IMR-90 (cell line): ENCODE measurements around the gene ZNF581. TPM values are rescaled to one million over a fixed set of nuclear protein-coding genes. Genes with fewer than 3 reads are reported as not detected.

Experiments used
- ATAC-seq: fragments of 200-7000 bp; cut with Tn5 transposase; 2 replicates; pipeline ENCODE4 v1.9.1; 2020; ENCODE audit warnings: low read depth, mild to moderate bottlenecking, moderate library complexity
- BruUV-seq: library from RNA; stranded (reverse); fragments of 400-500 nt; replicated peaks from 2 replicates; lab custom pipeline; 2021; lab: Mats Ljungman, UMichigan
- CTCF ChIA-PET: fragments of 300-600 bp; formaldehyde crosslinking; extraction: SDS; loops from one replicate; lab custom pipeline; 2021; ENCODE audit warnings: antibody characterized with exemption; lab: Yijun Ruan, JAX
- POLR2A ChIA-PET: fragments of 300-600 bp; sonication (Branson Sonifier 250); formaldehyde crosslinking; loops from one replicate; lab custom pipeline; 2022; ENCODE audit warnings: antibody characterized with exemption; ENCODE audit not compliant: unreplicated experiment; lab: Charles Lee
- DNase-seq: peaks from one replicate; pipeline ENCODE4 v3.0.0; 2013
- H2AFZ ChIP-seq: replicated peaks from 2 replicates; pipeline ENCODE3; 2013; ENCODE audit warnings: low read length, mild to moderate bottlenecking; ENCODE audit not compliant: poor library complexity
- H2AK5ac ChIP-seq: 2 replicates; pipeline ENCODE4 v1.6.1; 2013; ENCODE audit warnings: low read depth, low read length, inconsistent platforms
- H2AK9ac ChIP-seq: replicated peaks from 2 replicates; pipeline ENCODE3; 2013; ENCODE audit warnings: mild to moderate bottlenecking, low read depth, low read length, moderate library complexity; ENCODE audit not compliant: poor library complexity
- H2BK120ac ChIP-seq: 2 replicates; pipeline ENCODE4 v1.6.1; 2013; ENCODE audit warnings: low read depth, low read length, inconsistent platforms
- H2BK15ac ChIP-seq: 3 replicates; pipeline ENCODE4 v1.6.1; 2013; ENCODE audit warnings: low read depth, low read length, inconsistent platforms
- H2BK20ac ChIP-seq: 2 replicates; pipeline ENCODE4 v1.6.1; 2013; ENCODE audit warnings: low read depth, mild to moderate bottlenecking, inconsistent platforms, low read length, moderate library complexity
- H2BK5ac ChIP-seq: 2 replicates; pipeline ENCODE4 v1.6.1; 2013; ENCODE audit warnings: mild to moderate bottlenecking, low read depth, low read length, inconsistent platforms; ENCODE audit not compliant: poor library complexity, severe bottlenecking
- H3K14ac ChIP-seq: replicated peaks from 2 replicates; pipeline ENCODE4 v1.6.1; 2013; ENCODE audit warnings: low read depth, low read length, inconsistent platforms
- H3K18ac ChIP-seq: 2 replicates; pipeline ENCODE4 v1.6.1; 2013; ENCODE audit warnings: low read depth, low read length, control low read depth
- H3K23ac ChIP-seq: 2 replicates; pipeline ENCODE4 v1.6.1; 2013; ENCODE audit warnings: low read depth, low read length, inconsistent platforms
- H3K27ac ChIP-seq: 2 replicates; pipeline ENCODE4 v1.5.1; 2013; ENCODE audit warnings: mild to moderate bottlenecking, control low read depth, low read length; ENCODE audit not compliant: insufficient read depth
- H3K27me3 ChIP-seq: 2 replicates; pipeline ENCODE4 v1.6.1; 2013; ENCODE audit warnings: low read length; ENCODE audit not compliant: control insufficient read depth, insufficient read depth
- H3K36me3 ChIP-seq: 2 replicates; pipeline ENCODE4 v1.6.1; 2013; ENCODE audit warnings: low read length, mixed read lengths; ENCODE audit not compliant: control insufficient read depth, insufficient read depth
- H3K4ac ChIP-seq: 2 replicates; pipeline ENCODE4 v1.6.1; 2013; ENCODE audit warnings: low read depth, low read length, inconsistent platforms
- H3K4me1 ChIP-seq: 2 replicates; pipeline ENCODE4 v1.6.1; 2013; ENCODE audit warnings: low read length, mixed read lengths; ENCODE audit not compliant: control insufficient read depth, insufficient read depth
- H3K4me2 ChIP-seq: 2 replicates; pipeline ENCODE4 v1.6.1; 2013; ENCODE audit warnings: low read depth, mild to moderate bottlenecking, control low read depth, low read length, moderate library complexity
- H3K4me3 ChIP-seq: 2 replicates; pipeline ENCODE4 v1.5.1; 2013; ENCODE audit warnings: low read depth, mild to moderate bottlenecking, control low read depth, low read length, moderate library complexity; ENCODE audit not compliant: insufficient read depth
- H3K56ac ChIP-seq: 2 replicates; pipeline ENCODE4 v1.6.1; 2013; ENCODE audit warnings: low read length, inconsistent platforms; ENCODE audit not compliant: insufficient read depth; ENCODE audit errors: extremely low read depth
- H3K79me1 ChIP-seq, 2 experiments: 2 replicates each; pipeline ENCODE4 v1.6.1; 2013; ENCODE audit warnings: low read length in 2 of 2, inconsistent platforms in 1 of 2, low read depth in 1 of 2
- H3K9ac ChIP-seq: 2 replicates; pipeline ENCODE4 v1.6.1; 2013; ENCODE audit warnings: low read depth, low read length, control low read depth
- H3K9me1 ChIP-seq: 2 replicates; pipeline ENCODE4 v1.6.1; 2013; ENCODE audit warnings: low read length, inconsistent platforms; ENCODE audit not compliant: insufficient read depth
- H3K9me3 ChIP-seq: 2 replicates; pipeline ENCODE4 v1.6.1; 2013; ENCODE audit warnings: low read length; ENCODE audit not compliant: control insufficient read depth, insufficient read depth
- H4K20me1 ChIP-seq: 2 replicates; pipeline ENCODE4 v1.6.1; 2013; ENCODE audit warnings: low read length, inconsistent platforms; ENCODE audit not compliant: insufficient read depth
- H4K5ac ChIP-seq: 2 replicates; pipeline ENCODE4 v1.6.1; 2013; ENCODE audit warnings: mild to moderate bottlenecking, low read depth, low read length, control low read depth
- H4K8ac ChIP-seq, 2 experiments: 2 replicates each; pipeline ENCODE4 v1.6.1; 2013; ENCODE audit warnings: low read depth in 2 of 2, low read length in 2 of 2, control low read depth in 1 of 2, inconsistent platforms in 1 of 2
- H4K91ac ChIP-seq: 2 replicates; pipeline ENCODE4 v1.6.1; 2013; ENCODE audit warnings: low read depth, low read length, inconsistent platforms; ENCODE audit not compliant: insufficient read depth
- MAZ ChIP-seq: IDR thresholded peaks from 2 replicates; pipeline ENCODE4 v1.6.1; 2012; ENCODE audit warnings: low read depth, mild to moderate bottlenecking, low read length, improper control_type of control experiment, moderate library complexity, borderline replicate concordance
- SMC3 ChIP-seq: fragments of 150-350 bp; IDR thresholded peaks from 2 replicates; pipeline ENCODE4 v1.6.1; 2016; ENCODE audit warnings: low read depth, mild to moderate bottlenecking, antibody characterized with exemption, low read length, moderate library complexity
- WGBS, 2 experiments: methylation state at CpG; one replicate each; pipeline versions ENCODE4 v1.1.5 to v1.1.7; 2013; ENCODE audit warnings: missing lambda C conversion rate in 2 of 2; ENCODE audit not compliant: insufficient read length in 1 of 2; ENCODE audit errors: extremely low coverage in 2 of 2; 5-methylcytosine and 5-hydroxymethylcytosine counted together
- dilution Hi-C: fragments of 300-500 bp; cut with HindIII; formaldehyde crosslinking; loops from one replicate; pipeline ENCODE4 v1.14.3; 2018; ENCODE audit warnings: low sequenced_read_pairs; ENCODE audit not compliant: unreplicated experiment
- in situ Hi-C: fragments of 300-500 bp; cut with MboI; formaldehyde crosslinking; loops from 3 replicates; pipeline ENCODE4 v1.14.3; 2019; ENCODE audit warnings: low sequenced_read_pairs, inconsistent platforms, mixed read lengths
- intact Hi-C: fragments of 100-400 bp; cut with micrococcal nuclease; formaldehyde crosslinking; loops from 2 replicates; pipeline ENCODE4 v1.10.0; 2022
- polyA plus RNA-seq, 3 experiments: library from polyadenylated mRNA; depleted of rRNA; stranded (reverse); fragments of >200 nt; gene quantifications; 2 replicates each; pipeline ENCODE4 v1.2.3, GENCODE V29; 2012; ENCODE audit warnings: low replicate concordance in 1 of 3
- total RNA-seq: library from RNA; depleted of rRNA; stranded (reverse); fragments of >200 nt; gene quantifications from 2 replicates; pipeline ENCODE4 v1.2.3, GENCODE V29; 2012
- TF ChIP-seq, protein P1 (sequence below): conservative IDR thresholded peaks from 2 replicates; pipeline ENCODE4 v1.5.1; 2012; ENCODE audit warnings: mild to moderate bottlenecking, low read depth, low read length, improper control_type of control experiment
- TF ChIP-seq, protein P2 (sequence below): fragments of 150-350 bp; IDR thresholded peaks from 2 replicates; pipeline ENCODE4 v1.6.1; 2016; ENCODE audit warnings: low read depth, mild to moderate bottlenecking, low read length, moderate library complexity, borderline replicate concordance

ZNF581 gene
- total and polyA plus RNA-seq, 2 of the 4 experiments (the other 2 are of a cell fraction), result 9.7 to 21.9 TPM

DNA sequence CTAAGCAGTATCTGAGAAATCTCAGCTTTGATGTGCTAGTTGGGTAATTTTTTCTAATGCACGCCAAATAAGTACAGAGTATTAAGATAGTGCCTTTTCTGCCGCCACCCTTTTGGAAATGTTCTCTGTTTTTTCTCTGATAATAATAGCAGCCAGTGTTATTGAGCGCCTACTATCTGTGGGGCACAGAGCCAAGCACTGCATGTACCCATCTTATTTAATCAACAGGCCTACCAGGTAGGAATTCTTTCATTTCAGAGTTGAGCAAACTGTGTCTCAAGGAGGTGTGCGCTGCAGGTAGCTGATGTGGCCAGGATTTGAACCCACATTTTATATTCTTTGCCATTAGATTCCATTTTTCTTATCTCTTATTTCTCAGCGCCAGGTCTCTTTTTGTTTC is 32.9 kb downstream of the ZNF581 start:
- H2BK120ac ChIP-seq, result no peak overlapping the region
- peaks cover 63% of the 10 kb centered on the region for H4K20me1 ChIP-seq
- DNase-seq, result peak; percentile 13
- BruUV-seq, result no TSS peak
- no peak overlapping the region for H3K27ac ChIP-seq
- H3K27me3 ChIP-seq, result no peaks in the 10 kb centered on the region
- TF ChIP-seq, protein P1, sequence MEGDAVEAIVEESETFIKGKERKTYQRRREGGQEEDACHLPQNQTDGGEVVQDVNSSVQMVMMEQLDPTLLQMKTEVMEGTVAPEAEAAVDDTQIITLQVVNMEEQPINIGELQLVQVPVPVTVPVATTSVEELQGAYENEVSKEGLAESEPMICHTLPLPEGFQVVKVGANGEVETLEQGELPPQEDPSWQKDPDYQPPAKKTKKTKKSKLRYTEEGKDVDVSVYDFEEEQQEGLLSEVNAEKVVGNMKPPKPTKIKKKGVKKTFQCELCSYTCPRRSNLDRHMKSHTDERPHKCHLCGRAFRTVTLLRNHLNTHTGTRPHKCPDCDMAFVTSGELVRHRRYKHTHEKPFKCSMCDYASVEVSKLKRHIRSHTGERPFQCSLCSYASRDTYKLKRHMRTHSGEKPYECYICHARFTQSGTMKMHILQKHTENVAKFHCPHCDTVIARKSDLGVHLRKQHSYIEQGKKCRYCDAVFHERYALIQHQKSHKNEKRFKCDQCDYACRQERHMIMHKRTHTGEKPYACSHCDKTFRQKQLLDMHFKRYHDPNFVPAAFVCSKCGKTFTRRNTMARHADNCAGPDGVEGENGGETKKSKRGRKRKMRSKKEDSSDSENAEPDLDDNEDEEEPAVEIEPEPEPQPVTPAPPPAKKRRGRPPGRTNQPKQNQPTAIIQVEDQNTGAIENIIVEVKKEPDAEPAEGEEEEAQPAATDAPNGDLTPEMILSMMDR, result peak; percentile 19; the same call in 1 of the 2 replicates
- TF ChIP-seq SMC3, result no peak
- TF ChIP-seq, protein P2, sequence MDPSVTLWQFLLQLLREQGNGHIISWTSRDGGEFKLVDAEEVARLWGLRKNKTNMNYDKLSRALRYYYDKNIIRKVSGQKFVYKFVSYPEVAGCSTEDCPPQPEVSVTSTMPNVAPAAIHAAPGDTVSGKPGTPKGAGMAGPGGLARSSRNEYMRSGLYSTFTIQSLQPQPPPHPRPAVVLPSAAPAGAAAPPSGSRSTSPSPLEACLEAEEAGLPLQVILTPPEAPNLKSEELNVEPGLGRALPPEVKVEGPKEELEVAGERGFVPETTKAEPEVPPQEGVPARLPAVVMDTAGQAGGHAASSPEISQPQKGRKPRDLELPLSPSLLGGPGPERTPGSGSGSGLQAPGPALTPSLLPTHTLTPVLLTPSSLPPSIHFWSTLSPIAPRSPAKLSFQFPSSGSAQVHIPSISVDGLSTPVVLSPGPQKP, result no peak
- no peak for TF ChIP-seq MAZ
- H3K4me2 ChIP-seq, result peak overlapping the region; percentile 96
- peaks cover 37% of the 10 kb centered on the region for H3K36me3 ChIP-seq
- no peak overlapping the region for H4K5ac ChIP-seq
- no peak overlapping the region for H3K23ac ChIP-seq
- H2BK5ac ChIP-seq, result no peak overlapping the region
- peaks cover 10% of the 10 kb centered on the region for H3K4me1 ChIP-seq
- no peak overlapping the region for H4K8ac ChIP-seq
- POLR2A ChIA-PET, result no interaction called here
- CTCF ChIA-PET, result no interaction called here
- H2AK9ac ChIP-seq, result no peak overlapping the region
- H3K18ac ChIP-seq, result no peak overlapping the region
- H3K79me1 ChIP-seq, result peaks cover 13 to 64% of the 10 kb centered on the region in 2 experiments
- no peak overlapping the region for H4K91ac ChIP-seq
- peaks cover 3% of the 10 kb centered on the region; the same call in 1 of the 2 replicates for H3K9me1 ChIP-seq
- no peak overlapping the region for H2AFZ ChIP-seq
- dilution Hi-C loops (no loop called here), intact Hi-C loops (no loop called here), in situ Hi-C loops (loop anchor here (25.0 kb wide), 1 partner anchor 461 kb away; the partner anchor contains the start of gene ZNF444)
- H2BK20ac ChIP-seq, result no peak overlapping the region
- H2AK5ac ChIP-seq, result no peak overlapping the region
- ATAC-seq, result no peak
- H3K56ac ChIP-seq, result no peak overlapping the region
- H3K4me3 ChIP-seq, result 0 out of 2 replicates have a peak overlapping the region, but pooled peaks have one; percentile 4
- peak overlapping the region; percentile 34 for H3K9ac ChIP-seq
- H3K9me3 ChIP-seq, result no peaks in the 10 kb centered on the region
- 81% methylated on average over 2 of the region's 5 CpGs; no CpG with 5 or more reads in 1 of the 2 experiments for WGBS, 2 experiments
- H2BK15ac ChIP-seq, result no peak overlapping the region
- no peak overlapping the region for H3K14ac ChIP-seq
- no peak overlapping the region for H3K4ac ChIP-seq
